Cardiac fibroblast (primary cell): ENCODE measurements around the gene CCSAP.

Experiments used
- DNase-seq, 2 donors: peaks; one replicate each; pipeline versions ENCODE4 v3.0.0 to v3.0.0-alpha.2; 2010; ENCODE audit warnings: low read depth in 2 of 2
- H3K4me3 ChIP-seq, 2 donors: replicated peaks in 1 of 2; 1 replicate in 1 of 2; 2 replicates in 1 of 2; pipeline ENCODE4 v1.5.1; 2011; ENCODE audit warnings: low read depth in 2 of 2, low read length in 2 of 2, mild to moderate bottlenecking in 2 of 2, moderate library complexity in 1 of 2
- TF ChIP-seq, protein P1 (sequence below): IDR thresholded peaks from one replicate; pipeline ENCODE4 v1.5.1; 2011; ENCODE audit warnings: low read depth, mild to moderate bottlenecking, low read length, inconsistent platforms

CCSAP gene

DNA sequence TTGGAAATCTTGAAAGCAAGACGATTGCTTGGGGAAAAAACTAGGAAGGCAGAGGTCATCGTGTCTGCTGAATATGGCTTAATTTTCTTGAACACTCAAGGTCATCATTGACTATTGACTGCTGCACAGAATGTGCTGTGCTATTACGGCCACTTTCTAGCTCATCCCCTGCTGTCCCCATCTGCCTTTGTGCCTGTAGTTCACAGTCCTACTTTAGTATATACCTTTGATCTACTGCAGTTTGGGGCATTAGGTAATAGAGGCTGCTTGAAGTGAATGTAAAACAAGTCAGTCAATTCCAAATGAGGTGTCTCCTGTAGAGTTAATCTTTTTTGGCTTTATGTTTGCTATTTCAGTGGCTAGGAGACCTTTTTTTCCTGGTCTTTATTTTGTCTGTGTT is 63.6 kb downstream of the CCSAP start:
- DNase-seq: no peak
- no peak overlapping the region for H3K4me3 ChIP-seq
- TF ChIP-seq, protein P1, sequence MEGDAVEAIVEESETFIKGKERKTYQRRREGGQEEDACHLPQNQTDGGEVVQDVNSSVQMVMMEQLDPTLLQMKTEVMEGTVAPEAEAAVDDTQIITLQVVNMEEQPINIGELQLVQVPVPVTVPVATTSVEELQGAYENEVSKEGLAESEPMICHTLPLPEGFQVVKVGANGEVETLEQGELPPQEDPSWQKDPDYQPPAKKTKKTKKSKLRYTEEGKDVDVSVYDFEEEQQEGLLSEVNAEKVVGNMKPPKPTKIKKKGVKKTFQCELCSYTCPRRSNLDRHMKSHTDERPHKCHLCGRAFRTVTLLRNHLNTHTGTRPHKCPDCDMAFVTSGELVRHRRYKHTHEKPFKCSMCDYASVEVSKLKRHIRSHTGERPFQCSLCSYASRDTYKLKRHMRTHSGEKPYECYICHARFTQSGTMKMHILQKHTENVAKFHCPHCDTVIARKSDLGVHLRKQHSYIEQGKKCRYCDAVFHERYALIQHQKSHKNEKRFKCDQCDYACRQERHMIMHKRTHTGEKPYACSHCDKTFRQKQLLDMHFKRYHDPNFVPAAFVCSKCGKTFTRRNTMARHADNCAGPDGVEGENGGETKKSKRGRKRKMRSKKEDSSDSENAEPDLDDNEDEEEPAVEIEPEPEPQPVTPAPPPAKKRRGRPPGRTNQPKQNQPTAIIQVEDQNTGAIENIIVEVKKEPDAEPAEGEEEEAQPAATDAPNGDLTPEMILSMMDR: no peak

DNA sequence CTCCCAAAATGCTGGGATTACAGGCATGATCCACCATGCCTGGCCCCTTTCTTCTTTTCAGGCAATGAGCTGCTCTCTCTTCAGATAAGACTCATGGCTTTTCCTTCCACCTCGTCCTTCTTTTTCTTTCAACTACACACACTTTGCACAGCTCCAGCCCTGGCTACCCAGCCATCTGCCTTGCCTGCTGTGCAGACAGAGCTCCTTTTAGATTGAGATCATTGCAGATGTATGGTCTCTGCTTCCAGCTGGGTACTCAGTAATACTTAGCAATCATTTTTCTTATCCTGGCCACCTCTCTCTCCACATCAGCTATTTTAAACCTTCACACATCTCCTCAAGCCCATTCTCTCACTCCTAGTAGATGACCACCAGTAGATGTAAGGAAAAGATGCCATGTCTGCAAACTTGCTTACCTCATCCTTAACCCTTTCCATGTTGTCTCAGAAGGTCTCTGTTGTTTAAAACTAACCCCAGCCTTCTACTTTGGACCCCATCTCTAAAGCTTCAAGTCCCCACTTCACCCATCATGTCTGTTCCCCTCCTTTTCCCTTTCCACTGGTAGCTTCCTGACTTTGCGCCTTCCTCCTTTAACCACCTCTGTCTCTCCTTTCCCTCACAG is 64.6 kb downstream of the CCSAP start:
- H3K4me3 ChIP-seq: no peak overlapping the region
- no peak for DNase-seq
- TF ChIP-seq, protein P1: no peak

GRCh38 chr1:229275005-229275404 is 67.8 kb downstream of the CCSAP start:
- TF ChIP-seq, protein P1: no peak
- DNase-seq: no peak
- no peak overlapping the region for H3K4me3 ChIP-seq

GRCh38 chr1:229273507-229274232 is 69.2 kb downstream of the CCSAP start:
- peak; percentile 33 to 45 for DNase-seq
- TF ChIP-seq, protein P1: no peak
- no peak overlapping the region for H3K4me3 ChIP-seq

DNA sequence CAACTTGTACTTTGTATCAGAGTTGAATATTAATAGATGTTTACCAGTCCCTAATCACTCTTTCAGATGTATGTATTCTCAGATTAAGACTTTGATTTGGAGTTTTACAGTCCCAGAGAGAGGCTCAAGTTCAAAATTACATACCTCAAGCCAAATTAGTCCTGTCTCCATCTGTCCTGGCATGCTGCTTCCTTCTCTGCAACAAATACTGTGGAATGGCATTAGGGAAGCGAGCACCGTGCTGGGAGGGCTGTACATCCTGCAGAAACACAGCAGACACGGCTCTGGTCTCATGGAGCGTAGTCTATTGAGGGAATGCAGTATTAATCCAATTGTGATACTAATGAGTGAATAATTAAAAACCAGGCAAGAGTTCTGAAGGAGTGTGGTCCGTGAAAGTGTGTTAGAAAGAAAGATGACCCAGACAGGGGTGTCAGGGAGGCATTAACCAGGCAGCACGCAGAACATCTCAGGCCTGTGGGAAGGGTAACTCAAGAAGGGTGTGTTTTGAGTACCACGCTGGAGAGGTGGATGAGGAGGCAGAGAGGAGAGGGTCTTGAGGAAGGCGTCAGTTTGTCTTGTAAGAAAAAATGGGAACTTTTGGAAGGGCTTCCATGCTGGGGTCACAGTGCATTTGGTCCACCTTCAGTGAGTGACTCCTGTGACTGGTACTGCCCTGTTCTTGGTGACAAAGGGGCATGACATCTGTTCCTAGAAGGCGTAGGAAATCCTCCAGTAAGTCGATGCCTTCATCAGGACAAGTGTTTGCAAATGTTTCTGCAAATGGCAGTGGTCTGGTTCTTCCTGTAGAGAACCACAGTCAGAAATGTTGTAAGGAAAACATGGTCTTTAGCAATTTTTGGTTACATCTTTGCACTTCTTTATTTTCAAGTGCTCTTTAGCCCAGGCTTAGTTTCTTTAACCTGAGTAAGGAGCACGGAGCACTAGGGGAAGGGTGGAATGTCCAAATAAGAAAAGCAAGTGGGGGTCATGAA is 70.4 kb downstream of the CCSAP start:
- DNase-seq: peak; percentile 21 to 23
- TF ChIP-seq, protein P1: no peak
- H3K4me3 ChIP-seq: peak overlapping the region; percentile 66 to 72

GRCh38 chr1:229271448-229272159 is 71.2 kb downstream of the CCSAP start:
- TF ChIP-seq, protein P1: no peak
- DNase-seq: peak; percentile 32 to 36
- peak overlapping the region; percentile 66 to 72 for H3K4me3 ChIP-seq
